GM12864 (cell line): ENCODE results near the gene POR.

ENCODE experiments used
- DNase-seq: peaks from one replicate; pipeline ENCODE4 v3.0.0-alpha.2; 2011; ENCODE audit warnings: low read depth
- H3K4me3 ChIP-seq: 2 replicates; pipeline ENCODE4 v1.5.1; 2011; ENCODE audit warnings: mild to moderate bottlenecking, low read depth, low read length, control low read depth
- TF ChIP-seq, protein P1 (sequence below): IDR thresholded peaks from 2 replicates; pipeline ENCODE4 v1.5.1; 2011; ENCODE audit warnings: low read depth, mild to moderate bottlenecking, moderate library complexity, low read length, control low read depth, inconsistent platforms; ENCODE audit errors: missing control alignments

The POR gene

GRCh38 chr7:75937958-75938786 lies 23.2 kb downstream of the POR start:
- H3K4me3 ChIP-seq = no peak overlapping the region
- DNase-seq = no peak
- TF ChIP-seq, protein P1, sequence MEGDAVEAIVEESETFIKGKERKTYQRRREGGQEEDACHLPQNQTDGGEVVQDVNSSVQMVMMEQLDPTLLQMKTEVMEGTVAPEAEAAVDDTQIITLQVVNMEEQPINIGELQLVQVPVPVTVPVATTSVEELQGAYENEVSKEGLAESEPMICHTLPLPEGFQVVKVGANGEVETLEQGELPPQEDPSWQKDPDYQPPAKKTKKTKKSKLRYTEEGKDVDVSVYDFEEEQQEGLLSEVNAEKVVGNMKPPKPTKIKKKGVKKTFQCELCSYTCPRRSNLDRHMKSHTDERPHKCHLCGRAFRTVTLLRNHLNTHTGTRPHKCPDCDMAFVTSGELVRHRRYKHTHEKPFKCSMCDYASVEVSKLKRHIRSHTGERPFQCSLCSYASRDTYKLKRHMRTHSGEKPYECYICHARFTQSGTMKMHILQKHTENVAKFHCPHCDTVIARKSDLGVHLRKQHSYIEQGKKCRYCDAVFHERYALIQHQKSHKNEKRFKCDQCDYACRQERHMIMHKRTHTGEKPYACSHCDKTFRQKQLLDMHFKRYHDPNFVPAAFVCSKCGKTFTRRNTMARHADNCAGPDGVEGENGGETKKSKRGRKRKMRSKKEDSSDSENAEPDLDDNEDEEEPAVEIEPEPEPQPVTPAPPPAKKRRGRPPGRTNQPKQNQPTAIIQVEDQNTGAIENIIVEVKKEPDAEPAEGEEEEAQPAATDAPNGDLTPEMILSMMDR = no peak

- TF ChIP-seq, protein P1 = no peak
- no peak for DNase-seq
- no peak overlapping the region for H3K4me3 ChIP-seq
These were observed 24.0 kb downstream of the POR start for GRCh38 chr7:75938921-75939320.

- no peak for DNase-seq
- TF ChIP-seq, protein P1 = no peak
- H3K4me3 ChIP-seq = no peak overlapping the region
These were observed 28.9 kb downstream of the POR start for GRCh38 chr7:75943864-75944263.

DNA sequence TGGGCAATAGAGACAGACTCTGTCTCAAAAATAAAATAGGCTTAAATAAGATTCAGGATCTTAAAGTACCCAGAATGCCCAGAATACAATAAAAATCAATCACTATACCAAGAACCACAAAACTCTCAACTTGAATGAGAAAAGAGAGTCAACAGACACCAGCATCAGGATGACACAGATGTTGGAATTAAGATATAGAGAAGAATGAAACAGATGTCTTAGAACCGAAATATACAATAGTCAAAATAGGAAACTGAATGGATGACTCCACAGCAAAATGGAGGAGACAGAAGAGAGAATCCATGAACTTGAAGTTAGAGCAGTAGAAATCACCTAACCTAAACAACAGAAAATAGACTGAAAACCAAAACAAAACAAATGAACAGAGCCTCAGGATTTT lies 29.6 kb downstream of the POR start:
- H3K4me3 ChIP-seq = no peak overlapping the region
- no peak for DNase-seq
- TF ChIP-seq, protein P1 = no peak

DNA sequence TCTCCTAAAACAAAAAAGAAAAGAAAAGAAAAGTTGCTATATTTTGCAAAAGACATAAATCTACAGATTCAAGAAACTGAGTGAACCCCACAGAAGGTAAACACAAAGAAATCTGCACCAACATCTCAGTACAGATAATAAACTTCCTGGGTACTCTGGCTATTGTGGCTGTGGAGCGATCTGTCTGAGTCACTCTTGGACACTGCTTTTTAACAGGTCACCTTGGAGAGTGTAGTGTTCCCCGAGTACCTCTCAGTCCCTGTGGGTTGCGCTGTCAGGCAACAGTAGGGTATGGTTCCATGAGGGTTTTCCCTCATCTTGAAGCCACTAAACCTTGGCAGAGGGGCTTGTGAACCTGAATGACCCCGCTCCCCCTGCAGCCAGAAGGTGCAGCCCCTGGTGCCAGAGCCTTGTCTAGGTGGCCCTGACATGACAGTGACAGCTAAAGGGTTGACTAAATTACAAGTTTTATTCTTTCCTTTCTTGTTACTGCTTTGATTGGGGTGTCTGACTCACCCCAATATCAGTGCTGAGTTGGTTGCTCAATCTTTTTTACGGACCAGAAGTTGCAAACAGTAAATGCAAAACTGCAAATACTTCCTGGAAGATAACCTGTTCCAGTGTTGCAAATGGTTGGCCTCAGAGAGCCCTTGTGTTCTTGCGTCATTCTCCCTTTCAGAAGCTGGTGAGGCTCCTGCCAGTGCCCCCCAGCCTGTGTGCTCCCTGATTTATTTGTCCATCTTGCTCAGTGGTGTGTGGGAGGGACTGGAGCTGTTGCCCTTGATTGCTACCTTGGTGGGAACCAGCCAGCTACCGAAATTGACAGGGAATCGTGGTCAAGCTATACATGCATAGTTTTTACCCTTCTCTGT lies 30.6 kb downstream of the POR start:
- DNase-seq = no peak
- TF ChIP-seq, protein P1 = no peak
- no peak overlapping the region for H3K4me3 ChIP-seq

DNA sequence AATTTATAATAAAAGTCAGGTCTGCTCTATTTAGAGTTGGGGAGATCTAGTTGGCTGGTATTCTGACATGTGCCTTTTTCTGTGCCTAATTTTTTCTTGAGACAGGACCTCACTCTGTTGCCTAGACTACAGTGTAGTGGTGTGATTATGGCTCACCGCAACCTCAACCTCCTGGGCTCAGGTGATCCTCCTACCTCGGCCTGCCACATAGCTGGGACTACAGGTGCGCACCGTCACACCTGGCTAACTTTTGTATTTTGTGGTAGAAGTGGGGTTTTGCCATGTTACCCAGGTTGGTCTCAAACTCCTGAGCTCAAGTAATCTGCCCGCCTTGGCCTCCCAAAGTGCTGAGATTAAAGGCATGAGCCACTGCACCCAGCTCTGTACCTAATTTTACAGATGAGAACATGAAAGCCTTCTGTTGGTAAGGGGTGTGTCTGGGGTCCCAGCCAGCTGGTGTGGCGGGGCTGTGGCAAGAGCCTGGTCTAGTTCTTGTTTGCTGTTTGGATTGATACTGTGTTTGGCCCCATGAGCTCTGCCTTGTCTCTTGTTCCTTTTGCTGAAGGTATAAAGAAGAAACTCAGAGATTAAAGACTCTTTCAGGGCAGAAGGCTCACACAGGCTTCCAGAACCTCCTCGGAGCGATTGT lies 31.4 kb downstream of the POR start:
- TF ChIP-seq, protein P1 = no peak
- no peak for DNase-seq
- H3K4me3 ChIP-seq = no peak overlapping the region
